GM12878 (cell line): ENCODE data around the gene GTF2A1. TPM values are rescaled to one million over a fixed set of nuclear protein-coding genes. Genes with fewer than 3 reads are reported as not detected.

ENCODE experiments used
- BMI1 ChIP-seq: fragments of 450-650 bp; IDR thresholded peaks from 2 replicates; pipeline ENCODE4 v1.6.1; 2016; ENCODE audit warnings: mild to moderate bottlenecking, moderate library complexity, borderline replicate concordance
- EZH2 ChIP-seq: IDR thresholded peaks from 2 replicates; pipeline ENCODE4 v1.6.1; 2012; ENCODE audit warnings: low read depth, mild to moderate bottlenecking, control low read depth, inconsistent platforms, low read length, borderline replicate concordance; ENCODE audit not compliant: control insufficient read depth
- FOXM1 ChIP-seq: IDR thresholded peaks from 2 replicates; pipeline ENCODE4 v1.6.1; 2012; ENCODE audit warnings: low read depth, mild to moderate bottlenecking, inconsistent platforms, low read length, moderate library complexity
- IRF4 ChIP-seq: IDR thresholded peaks from 2 replicates; pipeline ENCODE4 v1.6.1; 2011; ENCODE audit warnings: low read depth, low read length
- JUNB ChIP-seq: IDR thresholded peaks from 2 replicates; pipeline ENCODE4 v1.6.1; 2016; ENCODE audit warnings: antibody characterized with exemption, mild to moderate bottlenecking
- KDM1A ChIP-seq: fragments of 200-600 bp; sonication (generic); IDR thresholded peaks from 2 replicates; pipeline ENCODE4 v1.6.1; 2016; ENCODE audit warnings: borderline replicate concordance
- MAX ChIP-seq: IDR thresholded peaks from 2 replicates; pipeline ENCODE4 v1.6.1; 2012; ENCODE audit warnings: low read depth, low read length, improper control_type of control experiment
- MTA3 ChIP-seq: IDR thresholded peaks from 2 replicates; pipeline ENCODE4 v1.6.1; 2012; ENCODE audit warnings: low read length, inconsistent platforms, borderline replicate concordance
- PAX5 ChIP-seq: IDR thresholded peaks from 2 replicates; pipeline ENCODE4 v1.6.1; 2011; ENCODE audit warnings: low read depth, low read length, borderline replicate concordance
- PKNOX1 ChIP-seq: fragments of 450-650 bp; IDR thresholded peaks from 2 replicates; pipeline ENCODE4 v1.6.1; 2016; ENCODE audit warnings: mild to moderate bottlenecking
- TARDBP ChIP-seq: IDR thresholded peaks from 2 replicates; pipeline ENCODE4 v1.6.1; 2016; ENCODE audit warnings: borderline replicate concordance
- polyA plus RNA-seq, 11 experiments: library from polyadenylated mRNA; depleted of rRNA in 4 of 11; unstranded in 6 of 11; stranded (reverse) in 5 of 11; fragments of >200 nt; fragmentation: Nextera tagmentation in 4 of 11; fragmentation: Illumina TruSeq in 1 of 11; extraction: Ambion mirVana in 4 of 11; extraction: Trizol in 1 of 11; gene quantifications; 1 replicate in 1 of 11; 2 replicates in 10 of 11; pipeline versions ENCODE4 v1.2.1 to v1.2.3, GENCODE V29; 2011 to 2016; ENCODE audit warnings: inconsistent platforms in 2 of 11, missing spikeins in 2 of 11, low read depth in 1 of 11
- total RNA-seq, 4 experiments: library from RNA; depleted of rRNA in 3 of 4; stranded (reverse); fragments of >200 nt in 3 of 4; fragmentation: Illumina TruSeq in 1 of 4; extraction: Trizol in 1 of 4; gene quantifications; 2 replicates each; pipeline versions ENCODE4 v1.2.1 to v1.2.3, GENCODE V29; 2013 to 2021
- TF ChIP-seq, protein P1 (sequence below): fragments of 450-650 bp; IDR thresholded peaks from 2 replicates; pipeline ENCODE4 v1.6.1; 2016; ENCODE audit warnings: mild to moderate bottlenecking, moderate library complexity, borderline replicate concordance

GTF2A1 gene
- total and polyA plus RNA-seq, 10 of the 15 experiments (the other 5 are each of a cell fraction or from before 2014, with no cell fraction given): 2.5 to 28.7 (median 14.9) TPM

GRCh38 chr14:81141426-81141825 is 79.3 kb downstream of the GTF2A1 start (continued):
- TF ChIP-seq MAX: no peak
- TF ChIP-seq IRF4: no peak
- no peak for TF ChIP-seq MTA3
- TF ChIP-seq PKNOX1: no peak
- TF ChIP-seq, protein P1, sequence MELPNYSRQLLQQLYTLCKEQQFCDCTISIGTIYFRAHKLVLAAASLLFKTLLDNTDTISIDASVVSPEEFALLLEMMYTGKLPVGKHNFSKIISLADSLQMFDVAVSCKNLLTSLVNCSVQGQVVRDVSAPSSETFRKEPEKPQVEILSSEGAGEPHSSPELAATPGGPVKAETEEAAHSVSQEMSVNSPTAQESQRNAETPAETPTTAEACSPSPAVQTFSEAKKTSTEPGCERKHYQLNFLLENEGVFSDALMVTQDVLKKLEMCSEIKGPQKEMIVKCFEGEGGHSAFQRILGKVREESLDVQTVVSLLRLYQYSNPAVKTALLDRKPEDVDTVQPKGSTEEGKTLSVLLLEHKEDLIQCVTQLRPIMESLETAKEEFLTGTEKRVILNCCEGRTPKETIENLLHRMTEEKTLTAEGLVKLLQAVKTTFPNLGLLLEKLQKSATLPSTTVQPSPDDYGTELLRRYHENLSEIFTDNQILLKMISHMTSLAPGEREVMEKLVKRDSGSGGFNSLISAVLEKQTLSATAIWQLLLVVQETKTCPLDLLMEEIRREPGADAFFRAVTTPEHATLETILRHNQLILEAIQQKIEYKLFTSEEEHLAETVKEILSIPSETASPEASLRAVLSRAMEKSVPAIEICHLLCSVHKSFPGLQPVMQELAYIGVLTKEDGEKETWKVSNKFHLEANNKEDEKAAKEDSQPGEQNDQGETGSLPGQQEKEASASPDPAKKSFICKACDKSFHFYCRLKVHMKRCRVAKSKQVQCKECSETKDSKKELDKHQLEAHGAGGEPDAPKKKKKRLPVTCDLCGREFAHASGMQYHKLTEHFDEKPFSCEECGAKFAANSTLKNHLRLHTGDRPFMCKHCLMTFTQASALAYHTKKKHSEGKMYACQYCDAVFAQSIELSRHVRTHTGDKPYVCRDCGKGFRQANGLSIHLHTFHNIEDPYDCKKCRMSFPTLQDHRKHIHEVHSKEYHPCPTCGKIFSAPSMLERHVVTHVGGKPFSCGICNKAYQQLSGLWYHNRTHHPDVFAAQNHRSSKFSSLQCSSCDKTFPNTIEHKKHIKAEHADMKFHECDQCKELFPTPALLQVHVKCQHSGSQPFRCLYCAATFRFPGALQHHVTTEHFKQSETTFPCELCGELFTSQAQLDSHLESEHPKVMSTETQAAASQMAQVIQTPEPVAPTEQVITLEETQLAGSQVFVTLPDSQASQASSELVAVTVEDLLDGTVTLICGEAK: no peak
- TF ChIP-seq BMI1: no peak
- no peak for TF ChIP-seq EZH2
- no peak for TF ChIP-seq JUNB
- no peak for TF ChIP-seq KDM1A
- no peak for TF ChIP-seq PAX5
- no peak for TF ChIP-seq TARDBP
- no peak for TF ChIP-seq FOXM1
- TF ChIP-seq, all 136 proteins: peak for 0
